Measurements from ENCODE around the gene SSH2. TPM values are rescaled to one million over a fixed set of nuclear protein-coding genes. Genes with fewer than 3 reads are reported as not detected.

Gene SSH2
- total and polyA plus RNA-seq, 4 donors: 7.5 to 14.1 (median 11.2) TPM

GRCh38 chr17:29693751-29694150, 236.3 kb downstream of the SSH2 start:
- no peak overlapping the region for H3K4me3 ChIP-seq (ENCODE audit: low read depth in 1 of 3, low read length in 3 of 3)
- TF ChIP-seq GABPA (IDR thresholded peaks at IDR 0.05 in 1 of 2, conservative IDR thresholded peaks at IDR 0.05 in 1 of 2): no peak
- TF ChIP-seq, protein P1, sequence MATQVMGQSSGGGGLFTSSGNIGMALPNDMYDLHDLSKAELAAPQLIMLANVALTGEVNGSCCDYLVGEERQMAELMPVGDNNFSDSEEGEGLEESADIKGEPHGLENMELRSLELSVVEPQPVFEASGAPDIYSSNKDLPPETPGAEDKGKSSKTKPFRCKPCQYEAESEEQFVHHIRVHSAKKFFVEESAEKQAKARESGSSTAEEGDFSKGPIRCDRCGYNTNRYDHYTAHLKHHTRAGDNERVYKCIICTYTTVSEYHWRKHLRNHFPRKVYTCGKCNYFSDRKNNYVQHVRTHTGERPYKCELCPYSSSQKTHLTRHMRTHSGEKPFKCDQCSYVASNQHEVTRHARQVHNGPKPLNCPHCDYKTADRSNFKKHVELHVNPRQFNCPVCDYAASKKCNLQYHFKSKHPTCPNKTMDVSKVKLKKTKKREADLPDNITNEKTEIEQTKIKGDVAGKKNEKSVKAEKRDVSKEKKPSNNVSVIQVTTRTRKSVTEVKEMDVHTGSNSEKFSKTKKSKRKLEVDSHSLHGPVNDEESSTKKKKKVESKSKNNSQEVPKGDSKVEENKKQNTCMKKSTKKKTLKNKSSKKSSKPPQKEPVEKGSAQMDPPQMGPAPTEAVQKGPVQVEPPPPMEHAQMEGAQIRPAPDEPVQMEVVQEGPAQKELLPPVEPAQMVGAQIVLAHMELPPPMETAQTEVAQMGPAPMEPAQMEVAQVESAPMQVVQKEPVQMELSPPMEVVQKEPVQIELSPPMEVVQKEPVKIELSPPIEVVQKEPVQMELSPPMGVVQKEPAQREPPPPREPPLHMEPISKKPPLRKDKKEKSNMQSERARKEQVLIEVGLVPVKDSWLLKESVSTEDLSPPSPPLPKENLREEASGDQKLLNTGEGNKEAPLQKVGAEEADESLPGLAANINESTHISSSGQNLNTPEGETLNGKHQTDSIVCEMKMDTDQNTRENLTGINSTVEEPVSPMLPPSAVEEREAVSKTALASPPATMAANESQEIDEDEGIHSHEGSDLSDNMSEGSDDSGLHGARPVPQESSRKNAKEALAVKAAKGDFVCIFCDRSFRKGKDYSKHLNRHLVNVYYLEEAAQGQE (IDR thresholded peaks at IDR 0.05): no peak
- TF ChIP-seq, protein P2, sequence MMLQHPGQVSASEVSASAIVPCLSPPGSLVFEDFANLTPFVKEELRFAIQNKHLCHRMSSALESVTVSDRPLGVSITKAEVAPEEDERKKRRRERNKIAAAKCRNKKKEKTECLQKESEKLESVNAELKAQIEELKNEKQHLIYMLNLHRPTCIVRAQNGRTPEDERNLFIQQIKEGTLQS (IDR thresholded peaks at IDR 0.05): no peak
- no peak for TF ChIP-seq CTCF (IDR thresholded peaks at IDR 0.05; ENCODE audit: low read depth, low read length, missing input control)
- TF ChIP-seq FOXA1 (IDR thresholded peaks at IDR 0.05): no peak
- no peak for TF ChIP-seq HNF4A (conservative IDR thresholded peaks at IDR 0.05)
- no peak for TF ChIP-seq HNF4G (IDR thresholded peaks at IDR 0.05)
- TF ChIP-seq, protein P3, sequence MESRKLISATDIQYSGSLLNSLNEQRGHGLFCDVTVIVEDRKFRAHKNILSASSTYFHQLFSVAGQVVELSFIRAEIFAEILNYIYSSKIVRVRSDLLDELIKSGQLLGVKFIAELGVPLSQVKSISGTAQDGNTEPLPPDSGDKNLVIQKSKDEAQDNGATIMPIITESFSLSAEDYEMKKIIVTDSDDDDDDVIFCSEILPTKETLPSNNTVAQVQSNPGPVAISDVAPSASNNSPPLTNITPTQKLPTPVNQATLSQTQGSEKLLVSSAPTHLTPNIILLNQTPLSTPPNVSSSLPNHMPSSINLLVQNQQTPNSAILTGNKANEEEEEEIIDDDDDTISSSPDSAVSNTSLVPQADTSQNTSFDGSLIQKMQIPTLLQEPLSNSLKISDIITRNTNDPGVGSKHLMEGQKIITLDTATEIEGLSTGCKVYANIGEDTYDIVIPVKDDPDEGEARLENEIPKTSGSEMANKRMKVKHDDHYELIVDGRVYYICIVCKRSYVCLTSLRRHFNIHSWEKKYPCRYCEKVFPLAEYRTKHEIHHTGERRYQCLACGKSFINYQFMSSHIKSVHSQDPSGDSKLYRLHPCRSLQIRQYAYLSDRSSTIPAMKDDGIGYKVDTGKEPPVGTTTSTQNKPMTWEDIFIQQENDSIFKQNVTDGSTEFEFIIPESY (IDR thresholded peaks at IDR 0.05): no peak
- no peak for TF ChIP-seq FOXA2 (IDR thresholded peaks at IDR 0.05)
- WGBS: 95% methylated on average over 3 of the region's 3 CpGs
- no peaks in the 10 kb centered on the region for H3K27me3 ChIP-seq (ENCODE audit: control insufficient read depth in 4 of 4, insufficient read depth in 4 of 4, low read length in 3 of 4)
- no peaks in the 10 kb centered on the region for H3K36me3 ChIP-seq (ENCODE audit: control insufficient read depth in 4 of 4, insufficient read depth in 3 of 4, low read depth in 1 of 4, low read length in 3 of 4)
- H3K27ac ChIP-seq (ENCODE audit: low read depth in 1 of 2, low read length in 2 of 2): no peak overlapping the region
- no peaks in the 10 kb centered on the region for H3K4me1 ChIP-seq (ENCODE audit: control insufficient read depth in 4 of 4, insufficient read depth in 4 of 4, low read length in 3 of 4)
- DNase-seq (ENCODE audit: low spot score): no peak
- no peak overlapping the region for H3K9ac ChIP-seq (ENCODE audit: low read depth in 1 of 2, low read length in 2 of 2)
- H3K9me3 ChIP-seq (ENCODE audit: control insufficient read depth in 4 of 4, low read length in 3 of 4): no peaks in the 10 kb centered on the region

GRCh38 chr17:29687596-29687995, 242.4 kb downstream of the SSH2 start:
- H3K27me3 ChIP-seq (ENCODE audit: control insufficient read depth in 4 of 4, insufficient read depth in 4 of 4, low read length in 3 of 4): no peaks in the 10 kb centered on the region
- peaks cover 0 to 4% (median under 1%) of the 10 kb centered on the region in 4 donors for H3K4me1 ChIP-seq (ENCODE audit: control insufficient read depth in 4 of 4, insufficient read depth in 4 of 4, low read length in 3 of 4)
- no peak overlapping the region for H3K9ac ChIP-seq (ENCODE audit: low read depth in 1 of 2, low read length in 2 of 2)
- no peak for DNase-seq (ENCODE audit: low spot score)
- no peak overlapping the region for H3K4me3 ChIP-seq (ENCODE audit: low read depth in 1 of 3, low read length in 3 of 3)
- H3K9me3 ChIP-seq (ENCODE audit: control insufficient read depth in 4 of 4, low read length in 3 of 4): no peaks in the 10 kb centered on the region
- no peaks in the 10 kb centered on the region for H3K36me3 ChIP-seq (ENCODE audit: control insufficient read depth in 4 of 4, insufficient read depth in 3 of 4, low read depth in 1 of 4, low read length in 3 of 4)
- no peak for TF ChIP-seq RAD21 (IDR thresholded peaks at IDR 0.05)
- peak in 1 of 2 donors; percentile 12 for TF ChIP-seq HNF4A (conservative IDR thresholded peaks at IDR 0.05)
- WGBS: 48% methylated on average over 2 of the region's 2 CpGs
- H3K27ac ChIP-seq (ENCODE audit: low read depth in 1 of 2, low read length in 2 of 2): no peak overlapping the region
